Fibroblast of villous mesenchyme (primary cell): ENCODE results near the gene KCNQ1OT1. TPM values are rescaled to one million over a fixed set of nuclear protein-coding genes. Genes with fewer than 3 reads are reported as not detected.

Experiments
- DNase-seq: peaks from one replicate; pipeline ENCODE4 v3.0.0-alpha.2; 2010; ENCODE audit warnings: low read depth
- H3K4me3 ChIP-seq: 2 replicates; pipeline ENCODE4 v1.5.1; 2011; ENCODE audit warnings: low read depth, mild to moderate bottlenecking, low read length
- small RNA-seq: library from RNA; depleted of rRNA; stranded (forward); fragments of <200 nt; gene quantifications from one replicate; pipeline ENCODE3, GENCODE V24; 2012
- total RNA-seq: library from RNA; depleted of rRNA; stranded (reverse); fragments of >200 nt; gene quantifications from 2 replicates; pipeline ENCODE4 v1.2.3, GENCODE V29; 2012
- TF ChIP-seq, protein P1 (sequence below): IDR thresholded peaks from 2 replicates; pipeline ENCODE4 v1.5.1; 2012; ENCODE audit warnings: low read depth, mild to moderate bottlenecking, low read length; ENCODE audit not compliant: insufficient read depth

Gene KCNQ1OT1
- total RNA-seq, 1 donor: 6.0 TPM

DNA sequence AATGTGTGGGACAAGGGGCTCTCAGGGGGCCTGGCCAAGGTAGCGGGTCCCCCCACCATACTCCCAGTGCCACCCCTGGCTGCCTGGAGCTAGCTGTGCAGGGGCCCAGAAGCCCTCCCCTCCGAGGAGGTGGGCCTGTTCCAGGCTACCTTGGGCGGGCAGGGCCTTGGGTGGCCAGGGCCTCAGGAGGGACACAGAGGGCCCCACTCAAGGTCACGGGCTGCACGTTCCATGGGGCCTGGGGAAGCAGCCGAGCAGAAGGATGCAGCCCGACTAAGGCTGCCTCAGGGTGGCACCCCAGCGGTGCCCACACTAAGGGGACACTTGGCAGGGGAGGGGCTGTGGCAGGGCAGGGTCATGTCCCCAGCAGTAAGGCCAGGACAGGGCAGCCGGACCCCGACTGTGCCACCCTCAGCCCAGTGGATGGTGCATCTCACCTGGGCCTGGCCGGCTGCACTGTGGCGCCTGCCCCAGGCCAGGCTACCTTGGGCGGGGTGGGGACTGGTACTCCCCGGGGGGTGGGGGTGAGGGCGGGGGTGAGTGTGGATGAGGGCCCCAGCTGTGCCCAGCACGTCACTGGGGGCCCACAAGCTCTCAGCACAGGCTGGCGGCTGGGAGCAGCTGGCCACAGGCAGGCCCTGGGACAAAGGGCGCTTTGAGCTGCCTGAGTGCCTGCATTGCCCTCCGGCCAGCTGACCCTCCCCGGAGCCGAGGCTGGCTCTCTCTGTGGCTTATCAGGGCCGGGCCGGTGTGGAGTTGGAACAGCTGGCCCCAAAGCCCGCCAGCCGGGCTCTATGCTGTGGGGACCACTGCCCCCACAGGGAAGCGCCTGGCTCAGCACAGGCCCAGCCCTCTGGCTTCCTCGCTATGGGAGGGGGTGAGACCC, 137.9 kb downstream of the KCNQ1OT1 start:
- no peak overlapping the region for H3K4me3 ChIP-seq
- TF ChIP-seq, protein P1, sequence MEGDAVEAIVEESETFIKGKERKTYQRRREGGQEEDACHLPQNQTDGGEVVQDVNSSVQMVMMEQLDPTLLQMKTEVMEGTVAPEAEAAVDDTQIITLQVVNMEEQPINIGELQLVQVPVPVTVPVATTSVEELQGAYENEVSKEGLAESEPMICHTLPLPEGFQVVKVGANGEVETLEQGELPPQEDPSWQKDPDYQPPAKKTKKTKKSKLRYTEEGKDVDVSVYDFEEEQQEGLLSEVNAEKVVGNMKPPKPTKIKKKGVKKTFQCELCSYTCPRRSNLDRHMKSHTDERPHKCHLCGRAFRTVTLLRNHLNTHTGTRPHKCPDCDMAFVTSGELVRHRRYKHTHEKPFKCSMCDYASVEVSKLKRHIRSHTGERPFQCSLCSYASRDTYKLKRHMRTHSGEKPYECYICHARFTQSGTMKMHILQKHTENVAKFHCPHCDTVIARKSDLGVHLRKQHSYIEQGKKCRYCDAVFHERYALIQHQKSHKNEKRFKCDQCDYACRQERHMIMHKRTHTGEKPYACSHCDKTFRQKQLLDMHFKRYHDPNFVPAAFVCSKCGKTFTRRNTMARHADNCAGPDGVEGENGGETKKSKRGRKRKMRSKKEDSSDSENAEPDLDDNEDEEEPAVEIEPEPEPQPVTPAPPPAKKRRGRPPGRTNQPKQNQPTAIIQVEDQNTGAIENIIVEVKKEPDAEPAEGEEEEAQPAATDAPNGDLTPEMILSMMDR: no peak
- no peak for DNase-seq

DNA sequence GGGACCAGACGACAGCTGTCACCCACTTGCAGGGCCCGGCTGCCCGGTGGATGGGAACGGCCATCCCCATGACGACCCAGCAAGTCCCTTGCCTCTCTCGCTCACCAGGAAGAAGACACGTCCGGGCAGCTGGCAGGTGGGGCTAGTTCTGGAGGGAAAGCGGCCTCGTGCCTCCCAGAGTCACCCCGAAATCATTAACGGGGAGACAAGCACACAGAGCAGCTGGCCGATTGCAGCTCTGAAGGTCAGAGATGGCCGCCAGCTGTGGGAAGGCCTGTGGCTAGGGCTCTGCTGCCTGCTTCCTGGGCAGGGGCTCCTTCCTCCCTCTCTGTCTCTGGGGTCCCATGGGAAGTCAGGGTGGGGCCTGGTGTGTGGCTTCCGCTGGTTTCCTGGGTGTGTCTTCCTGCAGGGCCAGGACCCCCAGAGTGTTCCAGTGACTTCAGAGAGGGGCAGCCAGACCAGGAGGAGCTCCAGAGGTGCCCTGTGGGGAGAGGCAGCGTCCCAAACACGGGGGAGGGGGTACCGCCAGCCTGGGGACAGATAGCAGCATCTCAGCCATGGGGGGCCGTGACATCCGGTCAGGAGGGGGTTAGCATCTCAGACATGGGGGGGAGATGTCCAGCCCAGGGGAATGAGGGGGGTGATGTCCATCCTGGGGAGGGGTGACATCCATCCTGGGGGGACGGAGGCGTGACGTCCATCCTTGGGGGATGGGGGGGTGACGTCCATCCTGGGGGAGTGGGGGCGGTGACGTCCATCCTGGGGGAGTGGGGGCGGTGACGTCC, 140.1 kb downstream of the KCNQ1OT1 start:
- TF ChIP-seq, protein P1: no peak
- DNase-seq: no peak
- no peak overlapping the region for H3K4me3 ChIP-seq

DNA sequence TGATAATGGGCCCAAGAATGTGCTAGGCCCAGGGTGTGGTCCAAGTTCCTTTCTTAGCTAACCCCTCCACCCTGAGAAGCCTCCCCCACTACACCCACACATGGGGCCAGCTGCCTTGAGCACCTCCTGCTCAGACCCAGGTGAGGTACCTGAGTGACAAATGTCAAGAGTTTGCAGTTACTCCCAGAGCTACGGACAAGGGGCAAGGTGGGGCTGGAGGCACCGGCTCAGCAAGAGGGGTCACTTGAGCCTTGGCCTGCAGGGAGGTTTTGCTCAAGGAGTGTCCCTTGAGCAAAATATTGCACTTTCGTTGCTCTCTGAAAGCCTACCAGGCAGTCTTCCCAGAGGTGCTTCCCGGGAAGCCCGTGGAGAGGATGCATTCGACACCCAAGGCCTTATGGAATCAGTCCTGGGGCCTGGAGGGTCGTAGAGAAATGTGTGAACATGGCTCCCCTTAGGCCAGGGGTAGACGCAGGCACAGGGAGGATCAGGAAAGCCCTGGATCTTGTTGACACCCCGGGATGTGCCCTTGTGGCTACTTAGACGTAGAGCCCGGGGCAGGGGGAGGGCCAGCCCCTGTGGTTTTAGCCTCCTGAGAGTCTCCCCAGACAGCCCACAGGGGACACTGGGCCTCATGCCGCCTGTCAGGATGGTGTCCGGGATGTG, 140.8 kb downstream of the KCNQ1OT1 start:
- H3K4me3 ChIP-seq: no peak overlapping the region
- DNase-seq: no peak

DNA sequence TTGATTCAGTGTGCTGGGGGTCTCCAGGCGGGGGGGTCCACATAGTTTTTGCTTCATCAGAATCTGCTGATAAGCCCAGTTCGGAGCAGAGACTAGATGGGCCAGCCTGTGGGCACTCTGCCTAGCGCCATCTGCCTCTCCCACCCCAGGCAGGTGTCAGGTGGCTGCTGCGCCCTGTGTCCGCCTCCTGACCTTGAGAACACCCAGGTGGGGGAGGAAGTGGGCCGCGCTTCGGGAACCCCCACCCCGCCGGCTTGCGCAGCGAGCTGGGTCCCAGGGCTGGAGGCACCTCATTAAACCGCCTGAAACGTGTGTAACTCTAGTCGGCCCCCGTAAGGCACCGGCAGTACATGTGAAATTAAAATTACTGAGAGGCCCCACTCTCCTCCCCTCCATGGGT, 141.4 kb downstream of the KCNQ1OT1 start:
- TF ChIP-seq, protein P1: no peak
- DNase-seq: no peak
- no peak overlapping the region for H3K4me3 ChIP-seq

More for the DNA sequence above, 140.8 kb downstream of the KCNQ1OT1 start:
- TF ChIP-seq, protein P1: no peak

Small RNA genes within 50 kb of the gene (small RNA-seq; reads per million reads assigned to genes)
- gene RF01947: not detected
- gene RF01948: not detected
- not detected for gene RF01950

Other genes starting within 250 kb of the KCNQ1OT1 start
- gene CDKN1C, start 185.8 kb upstream of the KCNQ1OT1 start, total RNA-seq: 3.9 and 8.7 TPM in 2 replicates
- gene PHLDA2, start 229.4 kb upstream of the KCNQ1OT1 start, total RNA-seq: 7.3 and 13.2 TPM in 2 replicates